ENCODE measurements around the gene ENAH.

Gene ENAH

GRCh38 chr1:225522588-225523262 is 130.2 kb downstream of the ENAH start:
- no peaks in the 10 kb centered on the region for H3F3A ChIP-seq (ENCODE audit: insufficient read depth)
- no peaks in the 10 kb centered on the region for H3K9me3 ChIP-seq (ENCODE audit: insufficient read depth, low read length)
- H4K20me1 ChIP-seq (ENCODE audit: low read depth, low read length): no peaks in the 10 kb centered on the region
- TF ChIP-seq, protein P1, sequence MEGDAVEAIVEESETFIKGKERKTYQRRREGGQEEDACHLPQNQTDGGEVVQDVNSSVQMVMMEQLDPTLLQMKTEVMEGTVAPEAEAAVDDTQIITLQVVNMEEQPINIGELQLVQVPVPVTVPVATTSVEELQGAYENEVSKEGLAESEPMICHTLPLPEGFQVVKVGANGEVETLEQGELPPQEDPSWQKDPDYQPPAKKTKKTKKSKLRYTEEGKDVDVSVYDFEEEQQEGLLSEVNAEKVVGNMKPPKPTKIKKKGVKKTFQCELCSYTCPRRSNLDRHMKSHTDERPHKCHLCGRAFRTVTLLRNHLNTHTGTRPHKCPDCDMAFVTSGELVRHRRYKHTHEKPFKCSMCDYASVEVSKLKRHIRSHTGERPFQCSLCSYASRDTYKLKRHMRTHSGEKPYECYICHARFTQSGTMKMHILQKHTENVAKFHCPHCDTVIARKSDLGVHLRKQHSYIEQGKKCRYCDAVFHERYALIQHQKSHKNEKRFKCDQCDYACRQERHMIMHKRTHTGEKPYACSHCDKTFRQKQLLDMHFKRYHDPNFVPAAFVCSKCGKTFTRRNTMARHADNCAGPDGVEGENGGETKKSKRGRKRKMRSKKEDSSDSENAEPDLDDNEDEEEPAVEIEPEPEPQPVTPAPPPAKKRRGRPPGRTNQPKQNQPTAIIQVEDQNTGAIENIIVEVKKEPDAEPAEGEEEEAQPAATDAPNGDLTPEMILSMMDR (IDR thresholded peaks at IDR 0.05; ENCODE audit: insufficient read depth, low read length, poor library complexity, severe bottlenecking): no peak
- TF ChIP-seq EZH2phosphoT487 (conservative IDR thresholded peaks at IDR 0.05; ENCODE audit: low read length): no peak
- no peak overlapping the region for H3K9ac ChIP-seq (ENCODE audit: low read length)
- H3K9me2 ChIP-seq (replicated peaks; ENCODE audit: insufficient read depth, low read length): no peaks in the 10 kb centered on the region
- no peak overlapping the region for H3K4me2 ChIP-seq (ENCODE audit: low read depth, low read length, poor library complexity, severe bottlenecking)
- H2AFZ ChIP-seq (ENCODE audit: low read depth, low read length, severe bottlenecking): no peak overlapping the region
- no peak overlapping the region for H3K27ac ChIP-seq (ENCODE audit: low read depth, low read length)
- no peaks in the 10 kb centered on the region for H3K36me3 ChIP-seq (ENCODE audit: low read length)
- H3K4me3 ChIP-seq (ENCODE audit: insufficient read depth, low read length, poor library complexity, severe bottlenecking): no peak overlapping the region
- H3K79me2 ChIP-seq (ENCODE audit: insufficient read depth, low read length): no peaks in the 10 kb centered on the region
- H3K27me3 ChIP-seq (ENCODE audit: low read length): no peaks in the 10 kb centered on the region

GRCh38 chr1:225520587-225521227 is 132.2 kb downstream of the ENAH start:
- H3K27me3 ChIP-seq (ENCODE audit: low read length): no peaks in the 10 kb centered on the region
- H3K4me2 ChIP-seq (ENCODE audit: low read depth, low read length, poor library complexity, severe bottlenecking): no peak overlapping the region
- no peaks in the 10 kb centered on the region for H4K20me1 ChIP-seq (ENCODE audit: low read depth, low read length)
- no peaks in the 10 kb centered on the region for H3K36me3 ChIP-seq (ENCODE audit: low read length)
- H3K9me2 ChIP-seq (replicated peaks; ENCODE audit: insufficient read depth, low read length): no peaks in the 10 kb centered on the region
- H2AFZ ChIP-seq (ENCODE audit: low read depth, low read length, severe bottlenecking): no peak overlapping the region
- H3K9me3 ChIP-seq (ENCODE audit: insufficient read depth, low read length): no peaks in the 10 kb centered on the region
- H3K4me3 ChIP-seq (ENCODE audit: insufficient read depth, low read length, poor library complexity, severe bottlenecking): no peak overlapping the region
- TF ChIP-seq, protein P1 (IDR thresholded peaks at IDR 0.05; ENCODE audit: insufficient read depth, low read length, poor library complexity, severe bottlenecking): no peak
- TF ChIP-seq EZH2phosphoT487 (conservative IDR thresholded peaks at IDR 0.05; ENCODE audit: low read length): no peak
- H3F3A ChIP-seq (ENCODE audit: insufficient read depth): no peaks in the 10 kb centered on the region
- H3K9ac ChIP-seq (ENCODE audit: low read length): no peak overlapping the region
- H3K79me2 ChIP-seq (ENCODE audit: insufficient read depth, low read length): no peaks in the 10 kb centered on the region
- no peak overlapping the region for H3K27ac ChIP-seq (ENCODE audit: low read depth, low read length)

GRCh38 chr1:225519166-225519863 is 133.6 kb downstream of the ENAH start:
- Histone ChIP-seq H3K9ac (ENCODE audit: low read length) (no peak overlapping the region), H3K27ac (ENCODE audit: low read depth, low read length) (no peak overlapping the region), H2AFZ (ENCODE audit: low read depth, low read length, severe bottlenecking) (no peak overlapping the region), H3K4me3 (ENCODE audit: insufficient read depth, low read length, poor library complexity, severe bottlenecking) (no peak overlapping the region), H4K20me1 (ENCODE audit: low read depth, low read length) (no peaks in the 10 kb centered on the region), H3K4me2 (ENCODE audit: low read depth, low read length, poor library complexity, severe bottlenecking) (no peak overlapping the region), H3K79me2 (ENCODE audit: insufficient read depth, low read length) (no peaks in the 10 kb centered on the region), H3K9me2 (replicated peaks; ENCODE audit: insufficient read depth, low read length) (no peaks in the 10 kb centered on the region), H3K36me3 (ENCODE audit: low read length) (no peaks in the 10 kb centered on the region), H3K9me3 (ENCODE audit: insufficient read depth, low read length) (no peaks in the 10 kb centered on the region), H3F3A (ENCODE audit: insufficient read depth) (no peaks in the 10 kb centered on the region), H3K27me3 (ENCODE audit: low read length) (no peaks in the 10 kb centered on the region)
- TF ChIP-seq, protein P1 (IDR thresholded peaks at IDR 0.05; ENCODE audit: insufficient read depth, low read length, poor library complexity, severe bottlenecking): no peak
- TF ChIP-seq EZH2phosphoT487 (conservative IDR thresholded peaks at IDR 0.05; ENCODE audit: low read length): no peak
